Lung (tissue), 12 donors: ENCODE results near the gene NOX4. TPM values are rescaled to one million over a fixed set of nuclear protein-coding genes. Genes with fewer than 3 reads are reported as not detected.
A peak's percentile ranks its signal among the peaks of the same experiment; 100 is the strongest.

Source experiments
- ATAC-seq: fragments of 200-7000 bp; cut with Tn5 transposase; one replicate; pipeline ENCODE4 v1.9.1; 2020; ENCODE audit warnings: moderate number of reproducible peaks; ENCODE audit not compliant: insufficient read depth, low FRiP score
- DNase-seq, 3 donors: peaks; one replicate each; pipeline ENCODE4 v3.0.0-alpha.2; 2013 to 2017
- H3K27ac ChIP-seq, 2 donors: one replicate each; pipeline ENCODE4 v1.5.1; 2013; ENCODE audit warnings: mild to moderate bottlenecking in 2 of 2, moderate library complexity in 2 of 2, control low read depth in 1 of 2, inconsistent platforms in 1 of 2, low read depth in 1 of 2, low read length in 1 of 2
- H3K27me3 ChIP-seq, 3 donors: one replicate each; pipeline ENCODE4 v1.5.1; 2013; ENCODE audit warnings: low read length in 2 of 3; ENCODE audit not compliant: control insufficient read depth in 3 of 3, insufficient read depth in 3 of 3
- H3K36me3 ChIP-seq, 4 donors: one replicate each; pipeline ENCODE4 v1.5.1; 2013; ENCODE audit warnings: low read length in 4 of 4, mild to moderate bottlenecking in 1 of 4, moderate library complexity in 1 of 4; ENCODE audit not compliant: control insufficient read depth in 4 of 4, insufficient read depth in 4 of 4
- H3K4me1 ChIP-seq, 5 donors: one replicate each; pipeline ENCODE4 v1.5.1; 2013; ENCODE audit warnings: low read length in 5 of 5, mild to moderate bottlenecking in 2 of 5, moderate library complexity in 1 of 5; ENCODE audit not compliant: control insufficient read depth in 5 of 5, insufficient read depth in 5 of 5
- H3K4me3 ChIP-seq: one replicate; pipeline ENCODE4 v1.5.1; 2013; ENCODE audit warnings: mild to moderate bottlenecking, control low read depth, moderate library complexity
- H3K9ac ChIP-seq, 2 donors: one replicate each; pipeline ENCODE4 v1.5.1; 2013; ENCODE audit warnings: low read length in 2 of 2, control low read depth in 1 of 2; ENCODE audit not compliant: insufficient read depth in 1 of 2
- H3K9me3 ChIP-seq, 4 donors: one replicate each; pipeline ENCODE4 v1.5.1; 2013; ENCODE audit warnings: low read length in 3 of 4, mild to moderate bottlenecking in 1 of 4, moderate library complexity in 1 of 4; ENCODE audit not compliant: control insufficient read depth in 4 of 4, insufficient read depth in 3 of 4
- CTCF ChIP-seq: IDR thresholded peaks from 2 replicates; pipeline ENCODE4 v1.5.1; 2012; ENCODE audit warnings: mild to moderate bottlenecking; ENCODE audit errors: control extremely low read depth, extremely low read depth
- WGBS, 2 donors: extraction: QIAGEN DNeasy Blood & Tissue Kit; methylation state at CpG; one replicate each; pipeline ENCODE4 v1.1.7; 2013; 5-methylcytosine and 5-hydroxymethylcytosine counted together
- polyA plus RNA-seq, 2 donors: library from polyadenylated mRNA; stranded (reverse); fragments of 200-250 nt; gene quantifications; one replicate each; pipeline ENCODE4 v1.2.1, GENCODE V29; 2013
- total RNA-seq, 2 donors: library from RNA; depleted of rRNA in 1 of 2; stranded (reverse); fragments of >200 nt in 1 of 2; gene quantifications; one replicate each; pipeline ENCODE4 v1.2.1, GENCODE V29; 2014 to 2021
- donor health status: control.
- donor health status: control.
- donor health status: Bipolar disorder and iron deficiency.
- donor health status: healthy.
- donor health status: DM: yes; HTN: yes; CAD: no.

NOX4 gene
- total and polyA plus RNA-seq, 4 donors, result 0.46 to 2.3 (median 1.2) TPM

DNA sequence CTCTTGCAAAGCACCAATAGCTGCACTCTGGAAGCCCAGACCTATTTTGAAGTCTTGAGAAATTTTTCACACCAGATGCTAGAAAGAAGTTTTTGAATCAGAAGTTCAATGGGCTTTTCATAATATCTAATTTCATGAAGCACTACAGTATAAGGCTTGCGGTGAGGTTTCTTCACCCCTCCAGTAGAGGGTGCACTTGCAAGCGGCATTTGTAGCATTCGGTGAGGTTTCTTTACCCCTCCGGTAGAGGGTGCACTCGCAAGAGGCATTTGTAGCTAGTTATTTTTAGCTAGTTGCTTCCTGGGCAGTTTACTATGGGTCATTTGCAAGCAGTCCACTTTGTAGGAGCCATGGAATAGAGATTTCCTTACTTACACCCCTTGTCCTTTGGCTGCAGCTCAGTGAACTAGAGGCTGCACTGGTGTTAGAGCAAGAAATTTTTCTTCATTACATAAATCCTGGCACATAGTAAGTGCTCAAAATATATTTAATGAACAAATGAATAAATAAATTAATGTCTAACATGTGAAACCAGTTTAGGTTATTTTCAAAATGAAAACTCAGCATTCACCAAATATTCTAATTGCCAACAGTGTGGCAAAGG lies 7.8 kb upstream of the NOX4 start:
- 86 to 90% methylated on average over 5 of the region's 5 CpGs for WGBS, 2 donors
- H3K4me3 ChIP-seq, result no peak overlapping the region
- no peaks in the 10 kb centered on the region for H3K36me3 ChIP-seq
- no peak overlapping the region for H3K27ac ChIP-seq
- TF ChIP-seq CTCF, result no peak
- no peak for ATAC-seq
- DNase-seq, result no peak
- no peaks in the 10 kb centered on the region for H3K27me3 ChIP-seq
- no peak overlapping the region for H3K9ac ChIP-seq
- no peaks in the 10 kb centered on the region for H3K4me1 ChIP-seq
- no peaks in the 10 kb centered on the region for H3K9me3 ChIP-seq

DNA sequence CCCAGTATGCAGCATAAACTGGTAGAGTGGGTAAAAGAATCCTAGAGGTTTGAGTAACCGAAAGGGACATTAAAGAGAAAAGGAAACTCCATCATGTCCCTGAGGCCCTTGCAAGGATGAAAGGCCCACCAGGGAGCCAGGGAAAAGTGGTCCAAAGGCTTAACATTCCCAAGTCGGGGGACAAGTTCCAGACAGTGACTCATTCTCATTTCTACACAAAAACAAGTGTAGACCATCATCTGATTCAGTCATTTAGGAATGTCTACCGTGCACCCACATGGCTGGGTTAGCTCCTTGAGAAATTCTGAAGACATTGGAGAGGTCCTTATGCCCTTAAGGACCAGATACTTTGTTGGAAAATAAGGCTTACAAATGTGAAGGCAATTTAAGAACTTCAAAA lies 4.8 kb upstream of the NOX4 start:
- Histone ChIP-seq H3K27ac (no peak overlapping the region), H3K4me3 (no peak overlapping the region), H3K9me3 (peaks cover 0 to 2% (median 0%) of the 10 kb centered on the region in 4 donors), H3K27me3 (no peaks in the 10 kb centered on the region), H3K36me3 (no peaks in the 10 kb centered on the region), H3K4me1 (peaks cover 0 to 9% (median 0%) of the 10 kb centered on the region in 5 donors), H3K9ac (no peak overlapping the region)
- DNase-seq, result no peak
- ATAC-seq, result no peak
- 56 to 60% methylated on average over 3 of the region's 3 CpGs for WGBS, 2 donors
- no peak for TF ChIP-seq CTCF

DNA sequence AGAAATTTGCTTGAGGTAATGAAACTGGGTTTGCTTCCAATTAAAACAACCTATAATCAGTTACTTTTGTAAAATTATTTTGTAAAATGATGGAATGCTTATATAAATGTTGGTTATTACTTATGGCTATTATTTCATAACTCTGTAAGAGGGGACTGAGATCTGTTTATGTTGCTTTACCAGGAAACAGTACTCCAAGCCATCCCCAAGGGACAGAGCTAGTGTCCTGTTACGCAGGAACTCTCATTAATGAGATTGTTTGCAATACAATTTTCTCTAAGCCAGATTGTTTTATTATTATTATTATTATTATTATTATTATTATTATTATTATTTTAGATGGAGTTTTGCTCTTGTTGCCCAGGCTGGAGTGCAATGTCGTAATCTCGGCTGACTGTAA lies 2.3 kb upstream of the NOX4 start:
- ATAC-seq (no peak), DNase-seq (no peak)
- no peak overlapping the region for H3K27ac ChIP-seq
- no peak overlapping the region for H3K4me3 ChIP-seq
- TF ChIP-seq CTCF, result no peak
- H3K9ac ChIP-seq, result no peak overlapping the region
- no peaks in the 10 kb centered on the region for H3K36me3 ChIP-seq
- 94 to 95% methylated on average over 3 of the region's 3 CpGs for WGBS, 2 donors
- peaks cover 0 to 21% (median 0%) of the 10 kb centered on the region in 5 donors for H3K4me1 ChIP-seq
- peaks cover 0 to 2% (median 0%) of the 10 kb centered on the region in 4 donors for H3K9me3 ChIP-seq
- no peaks in the 10 kb centered on the region for H3K27me3 ChIP-seq

- DNase-seq, result no peak
- ATAC-seq, result no peak
- no peaks in the 10 kb centered on the region for H3K27me3 ChIP-seq
- peaks cover 0 to 21% (median 0%) of the 10 kb centered on the region in 5 donors for H3K4me1 ChIP-seq
- TF ChIP-seq CTCF, result no peak
- no peaks in the 10 kb centered on the region for H3K36me3 ChIP-seq
- no peak overlapping the region for H3K27ac ChIP-seq
- peaks cover 0 to 2% (median 0%) of the 10 kb centered on the region in 4 donors for H3K9me3 ChIP-seq
- no peak overlapping the region for H3K4me3 ChIP-seq
- H3K9ac ChIP-seq, result peak overlapping the region; percentile 52 to 73
- 41 to 42% methylated on average over 3 of the region's 3 CpGs for WGBS, 2 donors
Measured at GRCh38 chr11:89490602-89490980, 584 bp downstream of the NOX4 start.
